ENCODE measurements around the gene GPLD1.

GRCh38 chr6:24478903-24479302, 10.5 kb downstream of the GPLD1 start:
- no peak for TF ChIP-seq CTCF (IDR thresholded peaks at IDR 0.05; ENCODE audit: poor library complexity)
- no peak for TF ChIP-seq EZH2phosphoT487 (IDR thresholded peaks at IDR 0.05; ENCODE audit: low read depth, severe bottlenecking, unreplicated experiment)
